WTC11 (cell line): ENCODE results near the gene NUDT6. TPM values are rescaled to one million over a fixed set of nuclear protein-coding genes. Genes with fewer than 3 reads are reported as not detected.

Source experiments
- ATAC-seq: fragments of 200-7000 bp; cut with Tn5 transposase; 2 replicates; pipeline ENCODE4 v1.10.0; 2021; ENCODE audit warnings: mild to moderate bottlenecking, moderate library complexity
- CTCF ChIA-PET: fragments of 300-600 bp; sonication (Branson Sonifier 250); formaldehyde crosslinking; loops from one replicate; lab custom pipeline; 2021; ENCODE audit warnings: antibody characterized with exemption; lab: Charles Lee
- POLR2A ChIA-PET: fragments of 350-600 bp; sonication (Branson Sonifier 250); formaldehyde crosslinking; loops from one replicate; lab custom pipeline; 2021; ENCODE audit warnings: antibody characterized with exemption; lab: Charles Lee
- DNase-seq: peaks from one replicate; pipeline ENCODE4 v3.0.0; 2021; ENCODE audit warnings: low spot score
- H3K27ac Mint-ChIP-seq: 2 replicates; pipeline ENCODE4 v1.8.0; 2021; ENCODE audit warnings: mixed read lengths
- H3K27me3 Mint-ChIP-seq: 2 replicates; pipeline ENCODE4 v1.8.0; 2021; ENCODE audit warnings: low read depth, mild to moderate bottlenecking, moderate library complexity, mixed read lengths
- H3K36me3 Mint-ChIP-seq: 2 replicates; pipeline ENCODE4 v1.8.0; 2021; ENCODE audit warnings: mixed read lengths
- H3K4me1 Mint-ChIP-seq: 2 replicates; pipeline ENCODE4 v1.8.0; 2022; ENCODE audit warnings: mixed read lengths
- H3K4me3 Mint-ChIP-seq: 2 replicates; pipeline ENCODE4 v1.8.0; 2021; ENCODE audit warnings: mild to moderate bottlenecking, moderate library complexity, mixed read lengths
- H3K9me3 Mint-ChIP-seq: 2 replicates; pipeline ENCODE4 v1.8.0; 2021; ENCODE audit warnings: mixed read lengths
- ATF1 ChIP-seq: sonication (generic); formaldehyde crosslinking; IDR thresholded peaks from 2 replicates; pipeline ENCODE4 v1.8.1; 2023; ENCODE audit warnings: mild to moderate bottlenecking, moderate library complexity, missing genetic modification reagents
- E2F5 ChIP-seq: sonication (generic); formaldehyde crosslinking; IDR thresholded peaks from 2 replicates; pipeline ENCODE4 v1.8.1; 2022; ENCODE audit warnings: mild to moderate bottlenecking, moderate library complexity, missing genetic modification reagents
- ESRRA ChIP-seq: sonication (generic); formaldehyde crosslinking; IDR thresholded peaks from 2 replicates; pipeline ENCODE4 v1.8.1; 2022; ENCODE audit warnings: mild to moderate bottlenecking, missing genetic modification reagents, borderline replicate concordance
- FOXP4 ChIP-seq: sonication (generic); formaldehyde crosslinking; IDR thresholded peaks from 2 replicates; pipeline ENCODE4 v1.8.0; 2022; ENCODE audit warnings: mild to moderate bottlenecking, missing genetic modification reagents
- GABPB1 ChIP-seq: sonication (generic); formaldehyde crosslinking; IDR thresholded peaks from 2 replicates; pipeline ENCODE4 v1.8.1; 2023; ENCODE audit warnings: mild to moderate bottlenecking, missing genetic modification reagents
- GTF2I ChIP-seq: fragments of 250-450 bp; sonication (Bioruptor Pico); conservative IDR thresholded peaks from 2 replicates; pipeline ENCODE4 v1.4.0; 2021; ENCODE audit warnings: mild to moderate bottlenecking
- IRF2 ChIP-seq: sonication (generic); formaldehyde crosslinking; IDR thresholded peaks from 2 replicates; pipeline ENCODE4 v1.8.0; 2022; ENCODE audit warnings: low read depth, missing genetic modification reagents, borderline replicate concordance
- NR3C1 ChIP-seq: sonication (generic); formaldehyde crosslinking; conservative IDR thresholded peaks from 2 replicates; pipeline ENCODE4 v1.8.1; 2023; ENCODE audit warnings: low read depth, mild to moderate bottlenecking, missing genetic modification reagents
- TEAD1 ChIP-seq: sonication (generic); formaldehyde crosslinking; IDR thresholded peaks from 2 replicates; pipeline ENCODE4 v1.8.0; 2022; ENCODE audit warnings: mild to moderate bottlenecking, missing genetic modification reagents
- ZBTB21 ChIP-seq: sonication (generic); formaldehyde crosslinking; IDR thresholded peaks from 2 replicates; pipeline ENCODE4 v1.8.1; 2023; ENCODE audit warnings: mild to moderate bottlenecking, missing genetic modification reagents, borderline replicate concordance
- ZBTB43 ChIP-seq: sonication (generic); formaldehyde crosslinking; IDR thresholded peaks from 2 replicates; pipeline ENCODE4 v1.8.1; 2023; ENCODE audit warnings: mild to moderate bottlenecking, missing genetic modification reagents
- ZNF263 ChIP-seq: sonication (generic); formaldehyde crosslinking; IDR thresholded peaks from 2 replicates; pipeline ENCODE4 v1.8.1; 2022; ENCODE audit warnings: low read depth, mild to moderate bottlenecking, moderate library complexity, missing genetic modification reagents
- ZNF416 ChIP-seq: fragments of 250-450 bp; sonication (Bioruptor Pico); IDR thresholded peaks from 2 replicates; pipeline ENCODE4 v1.9.0; 2021; ENCODE audit warnings: mild to moderate bottlenecking, inconsistent platforms
- ZNF512 ChIP-seq: sonication (generic); formaldehyde crosslinking; IDR thresholded peaks from 2 replicates; pipeline ENCODE4 v1.8.1; 2022; ENCODE audit warnings: missing genetic modification reagents, borderline replicate concordance
- ZSCAN18 ChIP-seq: fragments of 250-450 bp; sonication (Bioruptor Pico); IDR thresholded peaks from 2 replicates; pipeline ENCODE4 v2.1.2; 2022; ENCODE audit warnings: mild to moderate bottlenecking, moderate library complexity
- total RNA-seq: library from RNA; stranded (reverse); gene quantifications from 3 replicates; pipeline ENCODE4 v1.2.3, GENCODE V29; 2021

NUDT6 gene
- total RNA-seq, 1 experiment from 2014 or later: 8.4 TPM

GRCh38 chr4:122875949-122876348 is 46.4 kb downstream of the NUDT6 start:
- peaks cover 27% of the 10 kb centered on the region for H3K4me1 Mint-ChIP-seq
- H3K4me3 Mint-ChIP-seq: no peak overlapping the region
- peaks cover 32% of the 10 kb centered on the region for H3K9me3 Mint-ChIP-seq
- DNase-seq (no peak), ATAC-seq (no peak)
- H3K36me3 Mint-ChIP-seq: peaks cover 61% of the 10 kb centered on the region
- no peak for TF ChIP-seq ATF1 (CRISPR knock-in tag)
- TF ChIP-seq ZNF263 (CRISPR knock-in tag): no peak
- TF ChIP-seq TEAD1: no peak
- TF ChIP-seq ZBTB43: no peak
- no peak for TF ChIP-seq ZNF512 (CRISPR knock-in tag)
- no peak for TF ChIP-seq IRF2
- no peak for TF ChIP-seq FOXP4 (CRISPR knock-in tag)
- TF ChIP-seq NR3C1 (CRISPR knock-in tag): no peak
- no peak for TF ChIP-seq ZSCAN18 (CRISPR knock-in tag)
- TF ChIP-seq ESRRA (CRISPR knock-in tag): no peak
- peak overlapping the region; percentile 37 for H3K27ac Mint-ChIP-seq
- ChIA-PET POLR2A (no interaction called here), CTCF (interaction anchor here (0.8 to 1.7 kb wide), 2 partner anchors 54 to 118 kb away, joined by 3 to 5 read pairs; no protein-coding TSS in a partner anchor)
- H3K27me3 Mint-ChIP-seq: no peaks in the 10 kb centered on the region

GRCh38 chr4:122873821-122874593 is 48.4 kb downstream of the NUDT6 start:
- H3K36me3 Mint-ChIP-seq: peaks cover 44% of the 10 kb centered on the region
- POLR2A ChIA-PET: no interaction called here
- DNase-seq (no peak), ATAC-seq (no peak)
- CTCF ChIA-PET: no interaction called here
- H3K27ac Mint-ChIP-seq: peak overlapping the region; percentile 63
- no peak overlapping the region for H3K4me3 Mint-ChIP-seq
- H3K9me3 Mint-ChIP-seq: peaks cover 17% of the 10 kb centered on the region
- H3K4me1 Mint-ChIP-seq: peaks cover 44% of the 10 kb centered on the region
- no peaks in the 10 kb centered on the region for H3K27me3 Mint-ChIP-seq
- TF ChIP-seq E2F5 (CRISPR knock-in tag): no peak
- no peak for TF ChIP-seq GABPB1 (CRISPR knock-in tag)
- no peak for TF ChIP-seq ZBTB21 (CRISPR knock-in tag)
- no peak for TF ChIP-seq NR3C1 (CRISPR knock-in tag)
- TF ChIP-seq ZNF416 (CRISPR knock-in tag): no peak
- TF ChIP-seq GTF2I (CRISPR knock-in tag): no peak
